ENCODE measurements around the gene CNBP. TPM values are rescaled to one million over a fixed set of nuclear protein-coding genes. Genes with fewer than 3 reads are reported as not detected.
"Not testable (repeated sequence)": the region's sequence is repeated elsewhere in the genome, so short reads cannot be mapped to it uniquely, and the experiment has no call there.

CNBP gene
- total and polyA plus RNA-seq, 2 of the 13 experiments (the other 11 are each of a cell fraction or from before 2014, with no cell fraction given): 282 to 354 TPM

- ChIA-PET POLR2A (interaction anchor here (0.7 to 2.0 kb wide), 15 partner anchors 11 to 345 kb away, joined by 3 to 16 read pairs (median 5); partner anchors contain the start of genes ACAD9, CNBP, COPG1 and HMCES), CTCF (ENCODE audit: low intra/inter-chr PET ratio, low total read pairs) (interaction anchor here (0.7 kb wide), 1 partner anchor 21 kb away, joined by 7 read pairs; no protein-coding TSS in a partner anchor)
- H2AFZ ChIP-seq (ENCODE audit: low read length); intact Hi-C loops (cut with micrococcal nuclease; ENCODE audit: unreplicated experiment); in situ Hi-C loops (cut with HindIII; ENCODE audit: extremely low pct_ligation_motif_present, low pct_unique_long_range_greater_than_20kb); H3K27me3 ChIP-seq (ENCODE audit: control insufficient read depth in 1 of 2, insufficient read depth in 2 of 2, low read length in 2 of 2); BruUV-seq (replicated peaks); FAIRE-seq; ATAC-seq; H3K79me2 ChIP-seq (ENCODE audit: insufficient read depth, low read length); H3K36me3 ChIP-seq (replicated peaks in 1 of 2; ENCODE audit: control insufficient read depth in 1 of 2, insufficient read depth in 2 of 2, low read length in 2 of 2); H4K20me1 ChIP-seq (ENCODE audit: insufficient read depth, low read length); DNase-seq (ENCODE audit: low spot score); H3K9me3 ChIP-seq (ENCODE audit: low read length): not testable (repeated sequence)
- peak overlapping the region; percentile 99 for H3K4me2 ChIP-seq (ENCODE audit: low read depth, low read length)
- peaks cover 53% of the 10 kb centered on the region for H3K4me1 ChIP-seq (ENCODE audit: insufficient read depth, low read length)
- WGBS (ENCODE audit: low lambda C conversion rate): 11% methylated on average over 1 of the region's 1 CpG
- peak overlapping the region; percentile 91 for H3K27ac ChIP-seq (ENCODE audit: extremely low read length, insufficient read depth, low read length)
- peak; percentile 52; the same call in 1 of the 2 replicates for TF ChIP-seq ZNF770 (CRISPR knock-in tag; IDR thresholded peaks at IDR 0.05)
- TF ChIP-seq, protein P1, sequence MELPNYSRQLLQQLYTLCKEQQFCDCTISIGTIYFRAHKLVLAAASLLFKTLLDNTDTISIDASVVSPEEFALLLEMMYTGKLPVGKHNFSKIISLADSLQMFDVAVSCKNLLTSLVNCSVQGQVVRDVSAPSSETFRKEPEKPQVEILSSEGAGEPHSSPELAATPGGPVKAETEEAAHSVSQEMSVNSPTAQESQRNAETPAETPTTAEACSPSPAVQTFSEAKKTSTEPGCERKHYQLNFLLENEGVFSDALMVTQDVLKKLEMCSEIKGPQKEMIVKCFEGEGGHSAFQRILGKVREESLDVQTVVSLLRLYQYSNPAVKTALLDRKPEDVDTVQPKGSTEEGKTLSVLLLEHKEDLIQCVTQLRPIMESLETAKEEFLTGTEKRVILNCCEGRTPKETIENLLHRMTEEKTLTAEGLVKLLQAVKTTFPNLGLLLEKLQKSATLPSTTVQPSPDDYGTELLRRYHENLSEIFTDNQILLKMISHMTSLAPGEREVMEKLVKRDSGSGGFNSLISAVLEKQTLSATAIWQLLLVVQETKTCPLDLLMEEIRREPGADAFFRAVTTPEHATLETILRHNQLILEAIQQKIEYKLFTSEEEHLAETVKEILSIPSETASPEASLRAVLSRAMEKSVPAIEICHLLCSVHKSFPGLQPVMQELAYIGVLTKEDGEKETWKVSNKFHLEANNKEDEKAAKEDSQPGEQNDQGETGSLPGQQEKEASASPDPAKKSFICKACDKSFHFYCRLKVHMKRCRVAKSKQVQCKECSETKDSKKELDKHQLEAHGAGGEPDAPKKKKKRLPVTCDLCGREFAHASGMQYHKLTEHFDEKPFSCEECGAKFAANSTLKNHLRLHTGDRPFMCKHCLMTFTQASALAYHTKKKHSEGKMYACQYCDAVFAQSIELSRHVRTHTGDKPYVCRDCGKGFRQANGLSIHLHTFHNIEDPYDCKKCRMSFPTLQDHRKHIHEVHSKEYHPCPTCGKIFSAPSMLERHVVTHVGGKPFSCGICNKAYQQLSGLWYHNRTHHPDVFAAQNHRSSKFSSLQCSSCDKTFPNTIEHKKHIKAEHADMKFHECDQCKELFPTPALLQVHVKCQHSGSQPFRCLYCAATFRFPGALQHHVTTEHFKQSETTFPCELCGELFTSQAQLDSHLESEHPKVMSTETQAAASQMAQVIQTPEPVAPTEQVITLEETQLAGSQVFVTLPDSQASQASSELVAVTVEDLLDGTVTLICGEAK (IDR thresholded peaks at IDR 0.05): peak; percentile 51; the same call in 1 of the 2 replicates
- TF ChIP-seq, protein P1 (CRISPR knock-in tag; IDR thresholded peaks at IDR 0.05): not testable (repeated sequence)
- peak overlapping the region in 2 of 3 experiments; percentile 48 to 67; a peak in 4 of 6 replicates for H3K4me3 ChIP-seq (replicated peaks in 1 of 3; ENCODE audit: insufficient read depth in 1 of 3, low read depth in 2 of 3, low read length in 3 of 3)
- H3K9ac ChIP-seq (ENCODE audit: insufficient read depth, low read depth, low read length): peak overlapping the region; percentile 23; the same call in 1 of the 2 replicates
Observed at GRCh38 chr3:129224387-129224786, 40.7 kb upstream of the CNBP start.

Measured in HepG2 (cell line).